ENCODE measurements around the gene UTP18.

GRCh38 chr17:51240275-51240674 is 20.1 kb upstream of the UTP18 start:
- no peak for TF ChIP-seq CTCF (IDR thresholded peaks at IDR 0.05)
- TF ChIP-seq EZH2 (IDR thresholded peaks at IDR 0.05), result no peak

All from neural progenitor cell (in vitro differentiated cells).